Keratinocyte (primary cell): ENCODE measurements around the gene ITGA2. TPM values are rescaled to one million over a fixed set of nuclear protein-coding genes. Genes with fewer than 3 reads are reported as not detected.

Experiments used
- DNase-seq: peaks from one replicate; pipeline ENCODE4 v3.0.0-alpha.2; 2011; ENCODE audit warnings: low read depth, missing footprints, low spot score
- FAIRE-seq: peaks from 2 replicates; lab custom pipeline; 2011; peaks lifted over from hg19 to GRCh38; lab: Jason Lieb, UNC
- H2AFZ ChIP-seq: 2 replicates; pipeline ENCODE4 v1.6.0; 2012; ENCODE audit warnings: low read length, control low read depth, inconsistent platforms; ENCODE audit not compliant: control insufficient read depth
- H3K27ac ChIP-seq: 2 replicates; pipeline ENCODE4 v1.5.1; 2011; ENCODE audit warnings: low read length; ENCODE audit not compliant: control insufficient read depth, insufficient read depth
- H3K27me3 ChIP-seq: 3 replicates; pipeline ENCODE4 v1.6.0; 2011; ENCODE audit warnings: low read length; ENCODE audit not compliant: control insufficient read depth, insufficient read depth; ENCODE audit errors: extremely low read depth
- H3K36me3 ChIP-seq, 2 experiments: 2 replicates in 1 of 2; 3 replicates in 1 of 2; pipeline ENCODE4 v1.5.1; 2011; ENCODE audit warnings: low read length in 2 of 2, mild to moderate bottlenecking in 1 of 2; ENCODE audit not compliant: control insufficient read depth in 2 of 2, insufficient read depth in 2 of 2; ENCODE audit errors: extremely low read depth in 1 of 2
- H3K4me1 ChIP-seq: 3 replicates; pipeline ENCODE4 v1.5.1; 2011; ENCODE audit warnings: low read length; ENCODE audit not compliant: control insufficient read depth, insufficient read depth; ENCODE audit errors: extremely low read depth
- H3K4me2 ChIP-seq: 3 replicates; pipeline ENCODE4 v1.6.0; 2011; ENCODE audit warnings: low read depth, low read length; ENCODE audit not compliant: control insufficient read depth, insufficient read depth; ENCODE audit errors: extremely low read depth
- H3K4me3 ChIP-seq, 3 experiments: fragments of 200-600 bp in 1 of 3; sonication (generic) in 1 of 3; 2 replicates in 2 of 3; 3 replicates in 1 of 3; pipeline ENCODE4 v1.5.1; 2011 to 2016; ENCODE audit warnings: low read length in 3 of 3, mild to moderate bottlenecking in 3 of 3, control low read depth in 2 of 3, inconsistent platforms in 1 of 3, low read depth in 1 of 3, mixed read lengths in 1 of 3, mixed run types in 1 of 3, moderate library complexity in 1 of 3; ENCODE audit not compliant: control insufficient read depth in 2 of 3, insufficient read depth in 2 of 3; ENCODE audit errors: extremely low read depth in 1 of 3
- H3K79me2 ChIP-seq: 2 replicates; pipeline ENCODE4 v1.6.0; 2012; ENCODE audit warnings: low read length; ENCODE audit not compliant: control insufficient read depth, insufficient read depth
- H3K9ac ChIP-seq: 3 replicates; pipeline ENCODE4 v1.6.0; 2011; ENCODE audit warnings: low read length; ENCODE audit not compliant: control insufficient read depth, insufficient read depth; ENCODE audit errors: extremely low read depth
- H3K9me1 ChIP-seq: 3 replicates; pipeline ENCODE4 v1.6.0; 2011; ENCODE audit warnings: low read length; ENCODE audit not compliant: control insufficient read depth, insufficient read depth; ENCODE audit errors: extremely low read depth
- H3K9me3 ChIP-seq: 2 replicates; pipeline ENCODE4 v1.5.1; 2012; ENCODE audit warnings: low read depth, low read length; ENCODE audit not compliant: control insufficient read depth
- H4K20me1 ChIP-seq: 3 replicates; pipeline ENCODE4 v1.6.0; 2011; ENCODE audit warnings: low read length; ENCODE audit not compliant: control insufficient read depth, insufficient read depth; ENCODE audit errors: extremely low read depth
- EZH2 ChIP-seq: IDR thresholded peaks from one replicate; pipeline ENCODE4 v1.6.1; 2012; ENCODE audit warnings: inconsistent platforms, mild to moderate bottlenecking, low read length, moderate library complexity
- dilution Hi-C: fragments of 300-500 bp; cut with MboI; formaldehyde crosslinking; loops from one replicate; pipeline ENCODE4 v1.7.0; 2020; ENCODE audit warnings: low sequenced_read_pairs; ENCODE audit not compliant: extremely low pct_ligation_motif_present
- polyA plus RNA-seq, 5 experiments: library from polyadenylated mRNA; depleted of rRNA in 3 of 5; stranded (reverse) in 3 of 5; stranded (forward) in 1 of 5; unstranded in 1 of 5; fragments of >200 nt; gene quantifications; 1 replicate in 1 of 5; 2 replicates in 3 of 5; 3 replicates in 1 of 5; pipeline versions ENCODE4 v1.2.1 to v1.2.3, GENCODE V29; 2011 to 2012; ENCODE audit warnings: missing spikeins in 2 of 5, low read depth in 1 of 5, low replicate concordance in 1 of 5
- TF ChIP-seq, protein P1 (sequence below), 3 experiments: IDR thresholded peaks in 1 of 3; conservative IDR thresholded peaks in 1 of 3; optimal IDR thresholded peaks in 1 of 3; 2 replicates in 2 of 3; 3 replicates in 1 of 3; pipeline versions ENCODE3 to v1.5.1; 2011; ENCODE audit warnings: low read length in 3 of 3, mild to moderate bottlenecking in 3 of 3, moderate library complexity in 2 of 3, control low read depth in 1 of 3, inconsistent platforms in 1 of 3; ENCODE audit not compliant: insufficient read depth in 2 of 3; ENCODE audit errors: extremely low read depth in 1 of 3

Gene ITGA2
- polyA plus RNA-seq, 1 donor (not counting 4 experiments of a cell fraction or from before 2014, with no cell fraction given): 112 TPM

GRCh38 chr5:52993367-52993766 lies 4.2 kb downstream of the ITGA2 start:
- Histone ChIP-seq H3K4me1 (peaks cover 66% of the 10 kb centered on the region), H3K79me2 (peaks cover 92% of the 10 kb centered on the region), H2AFZ (no peak overlapping the region), H3K36me3 (peaks cover 8 to 51% of the 10 kb centered on the region in 2 experiments), H4K20me1 (peaks cover 7% of the 10 kb centered on the region), H3K9me1 (peaks cover 3% of the 10 kb centered on the region), H3K4me2 (peak overlapping the region; percentile 88), H3K4me3 (peak overlapping the region; percentile 8 to 99 (median 75)), H3K27me3 (no peaks in the 10 kb centered on the region), H3K9ac (no peak overlapping the region), H3K9me3 (no peaks in the 10 kb centered on the region), H3K27ac (peak overlapping the region; percentile 27)
- dilution Hi-C loops: no loop called here
- TF ChIP-seq, protein P1, sequence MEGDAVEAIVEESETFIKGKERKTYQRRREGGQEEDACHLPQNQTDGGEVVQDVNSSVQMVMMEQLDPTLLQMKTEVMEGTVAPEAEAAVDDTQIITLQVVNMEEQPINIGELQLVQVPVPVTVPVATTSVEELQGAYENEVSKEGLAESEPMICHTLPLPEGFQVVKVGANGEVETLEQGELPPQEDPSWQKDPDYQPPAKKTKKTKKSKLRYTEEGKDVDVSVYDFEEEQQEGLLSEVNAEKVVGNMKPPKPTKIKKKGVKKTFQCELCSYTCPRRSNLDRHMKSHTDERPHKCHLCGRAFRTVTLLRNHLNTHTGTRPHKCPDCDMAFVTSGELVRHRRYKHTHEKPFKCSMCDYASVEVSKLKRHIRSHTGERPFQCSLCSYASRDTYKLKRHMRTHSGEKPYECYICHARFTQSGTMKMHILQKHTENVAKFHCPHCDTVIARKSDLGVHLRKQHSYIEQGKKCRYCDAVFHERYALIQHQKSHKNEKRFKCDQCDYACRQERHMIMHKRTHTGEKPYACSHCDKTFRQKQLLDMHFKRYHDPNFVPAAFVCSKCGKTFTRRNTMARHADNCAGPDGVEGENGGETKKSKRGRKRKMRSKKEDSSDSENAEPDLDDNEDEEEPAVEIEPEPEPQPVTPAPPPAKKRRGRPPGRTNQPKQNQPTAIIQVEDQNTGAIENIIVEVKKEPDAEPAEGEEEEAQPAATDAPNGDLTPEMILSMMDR (optimal IDR thresholded peaks at IDR 0.05 in 1 of 3, IDR thresholded peaks at IDR 0.05 in 1 of 3, conservative IDR thresholded peaks at IDR 0.05 in 1 of 3; ENCODE audit: extremely low read depth in 1 of 3, insufficient read depth in 2 of 3, low read length in 3 of 3): no peak
- no peak for TF ChIP-seq EZH2
- DNase-seq (no peak), FAIRE-seq (no peak)

DNA sequence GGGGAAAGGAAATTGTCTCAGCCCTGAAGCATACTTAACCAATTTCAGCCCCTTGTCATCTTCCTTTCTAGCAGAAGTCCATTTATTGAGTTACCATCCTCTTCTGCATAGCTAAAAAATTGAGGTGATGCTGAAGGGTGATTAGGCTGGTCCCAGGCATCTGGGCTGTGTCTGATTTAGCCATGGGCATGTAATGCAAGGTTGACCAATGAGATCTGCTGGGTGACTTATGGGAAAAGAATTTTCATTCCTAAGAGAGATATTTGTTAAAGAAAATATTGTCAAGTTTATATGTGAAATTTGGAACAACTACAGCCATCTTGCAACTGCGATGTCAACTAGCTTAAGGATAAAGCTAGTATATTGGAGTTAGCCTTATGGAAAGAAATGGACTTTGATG lies 5.1 kb downstream of the ITGA2 start:
- peaks cover 10% of the 10 kb centered on the region for H4K20me1 ChIP-seq
- H3K9ac ChIP-seq: no peak overlapping the region
- H3K4me3 ChIP-seq: peak overlapping the region in 1 of 3 experiments; percentile 99
- TF ChIP-seq, protein P1 (optimal IDR thresholded peaks at IDR 0.05 in 1 of 3, IDR thresholded peaks at IDR 0.05 in 1 of 3, conservative IDR thresholded peaks at IDR 0.05 in 1 of 3; ENCODE audit: extremely low read depth in 1 of 3, insufficient read depth in 2 of 3, low read length in 3 of 3): no peak
- TF ChIP-seq EZH2: no peak
- H3K36me3 ChIP-seq: peaks cover 11 to 54% of the 10 kb centered on the region in 2 experiments
- peaks cover 100% of the 10 kb centered on the region for H3K79me2 ChIP-seq
- H2AFZ ChIP-seq: no peak overlapping the region
- no peak overlapping the region for H3K27ac ChIP-seq
- dilution Hi-C loops: no loop called here
- no peaks in the 10 kb centered on the region for H3K9me3 ChIP-seq
- FAIRE-seq (no peak), DNase-seq (no peak)
- H3K4me2 ChIP-seq: peak overlapping the region; percentile 88
- peaks cover 3% of the 10 kb centered on the region for H3K9me1 ChIP-seq
- H3K27me3 ChIP-seq: no peaks in the 10 kb centered on the region
- peaks cover 64% of the 10 kb centered on the region for H3K4me1 ChIP-seq
